ENCODE results near the gene HDGFL2. TPM values are rescaled to one million over a fixed set of nuclear protein-coding genes. Genes with fewer than 3 reads are reported as not detected.

HDGFL2 gene
- 72.2 and 77.4 TPM in 2 replicates for total RNA-seq

GRCh38 chr19:4472174-4472974 is at the start of gene HDGFL2:
Gene HDGFL2 (plus strand): TSS chr19:4472297. CDS start chr19:4472351, 54 bp downstream.

GRCh38 chr19:4457654-4458395 is 14.3 kb upstream of the HDGFL2 start, which contains the start of gene UBXN6:
Gene UBXN6 (minus strand): TSS chr19:4457794. CDS start chr19:4457697, 97 bp downstream.

GRCh38 chr19:4518345-4519171 is 46.5 kb downstream of the HDGFL2 start, which contains the start of gene PLIN4:
Gene PLIN4 (minus strand): TSS chr19:4518486. CDS start chr19:4518272, 214 bp downstream.

DNA sequence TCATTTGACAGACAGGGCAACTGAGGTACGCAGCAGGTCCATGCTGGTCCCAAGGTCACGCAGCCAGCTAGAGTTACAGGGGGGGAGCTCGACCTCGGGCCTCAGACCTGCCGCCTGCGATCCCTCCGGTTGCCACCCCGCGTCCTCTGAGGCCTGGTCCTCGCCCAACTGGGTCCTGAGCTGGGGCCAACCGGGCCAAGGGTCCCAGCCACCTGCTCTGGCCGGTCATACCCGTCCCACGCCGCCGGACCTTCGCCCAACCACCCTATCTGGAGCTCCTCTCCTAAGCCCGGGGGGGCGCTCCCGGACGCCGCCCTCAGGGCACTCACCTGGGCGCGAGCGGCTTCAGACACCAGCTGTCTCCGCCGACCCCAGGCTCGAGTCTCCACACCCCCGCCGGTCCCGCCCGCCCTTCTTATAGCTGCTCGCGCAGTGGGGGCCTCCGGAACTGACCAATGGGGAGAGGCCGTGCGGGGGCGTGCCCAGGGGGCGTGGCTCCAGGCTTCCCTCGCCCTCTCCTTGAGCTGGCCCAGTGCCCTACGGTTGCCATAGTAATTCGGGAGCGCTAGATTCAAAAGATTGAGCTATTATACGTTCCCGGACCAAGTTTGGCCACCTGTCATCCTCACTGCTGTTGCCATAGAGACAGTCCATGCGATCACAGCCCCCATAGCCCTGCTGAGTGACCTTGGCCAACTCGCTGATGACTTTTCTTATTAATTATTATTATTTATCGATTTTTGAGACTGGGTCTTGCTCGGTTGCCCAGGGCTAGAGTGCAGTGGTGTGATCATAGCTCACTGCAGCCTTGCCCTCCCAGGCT is 63.0 kb downstream of the HDGFL2 start, which contains the start of gene PLIN5:
TSS of gene PLIN5 (minus strand) at position 389 of the 823 bp plus-strand sequence. CDS start 1,150 bp downstream, outside the sequence.

GRCh38 chr19:4539693-4540581 is 67.8 kb downstream of the HDGFL2 start, which contains the start of gene LRG1:
Gene LRG1 (minus strand): TSS chr19:4540036. CDS start chr19:4540013, 23 bp downstream.

Small RNAs within 50 kb of the gene (small RNA-seq; reads per million reads assigned to genes)
- not detected for gene MIR4746

Other genes with a start within 250 kb of the HDGFL2 start
- 0.57 and 2.0 TPM in 2 replicates for gene EBI3, start 242.8 kb upstream of the HDGFL2 start, total RNA-seq
- gene YJU2, start 225.2 kb upstream of the HDGFL2 start, total RNA-seq: 22.6 and 24.5 TPM in 2 replicates
- gene SHD, start 193.0 kb upstream of the HDGFL2 start, total RNA-seq: not detected in 2 replicates
- gene TMIGD2, start 169.9 kb upstream of the HDGFL2 start, total RNA-seq: not detected in 2 replicates
- 13.1 and 18.3 TPM in 2 replicates for gene FSD1, start 167.7 kb upstream of the HDGFL2 start, total RNA-seq
- 18.5 and 37.6 TPM in 2 replicates for gene STAP2, start 133.5 kb upstream of the HDGFL2 start, total RNA-seq
- 6.3 and 8.8 TPM in 2 replicates for gene MPND, start 128.7 kb upstream of the HDGFL2 start, total RNA-seq
- gene SH3GL1, start 71.8 kb upstream of the HDGFL2 start, total RNA-seq: 157 and 199 TPM in 2 replicates
- gene CHAF1A, start 69.7 kb upstream of the HDGFL2 start, total RNA-seq: 13.1 and 16.5 TPM in 2 replicates
- 83.8 and 109 TPM in 2 replicates for gene UBXN6, start 14.5 kb upstream of the HDGFL2 start, total RNA-seq
- under 0.01 TPM in 2 replicates for gene PLIN4, start 46.2 kb downstream of the HDGFL2 start, total RNA-seq
- gene PLIN5, start 62.9 kb downstream of the HDGFL2 start, total RNA-seq: 0.33 and 0.48 TPM in 2 replicates
- gene LRG1, start 67.7 kb downstream of the HDGFL2 start, total RNA-seq: 0.65 and 0.86 TPM in 2 replicates
- gene SEMA6B, start 87.4 kb downstream of the HDGFL2 start, total RNA-seq: 236 and 245 TPM in 2 replicates
- gene TNFAIP8L1, start 167.2 kb downstream of the HDGFL2 start, total RNA-seq: 59.4 and 59.8 TPM in 2 replicates
- gene MYDGF, start 198.0 kb downstream of the HDGFL2 start, total RNA-seq: 165 and 194 TPM in 2 replicates